ENCODE data around the gene TWF2. TPM values are rescaled to one million over a fixed set of nuclear protein-coding genes. Genes with fewer than 3 reads are reported as not detected.

The TWF2 gene
- total and polyA plus RNA-seq, 9 donors, result 22.0 to 36.6 (median 29.2) TPM

DNA sequence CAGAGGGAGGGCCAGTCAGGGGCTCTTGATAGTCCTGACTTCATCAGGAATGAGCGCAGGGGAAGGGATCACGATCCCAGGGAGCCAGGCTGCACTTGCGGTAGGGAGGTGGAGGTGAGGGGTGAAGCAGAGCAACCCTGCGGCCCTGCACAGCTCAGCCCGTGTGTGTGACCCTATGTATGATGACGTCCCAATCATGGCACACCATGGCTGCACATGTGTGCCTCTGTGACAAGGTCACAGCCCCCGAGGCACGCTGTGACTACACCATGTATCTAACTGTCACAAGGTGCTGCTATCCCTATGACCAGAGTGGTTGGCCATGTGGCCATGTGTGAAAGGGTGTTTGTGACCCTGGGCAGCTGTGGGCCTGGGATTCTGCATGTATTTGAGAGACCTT, 54.3 kb downstream of the TWF2 start:
- no peak overlapping the region for H3K27ac ChIP-seq (ENCODE audit: low read length)
- DNase-seq, result no peak

DNA sequence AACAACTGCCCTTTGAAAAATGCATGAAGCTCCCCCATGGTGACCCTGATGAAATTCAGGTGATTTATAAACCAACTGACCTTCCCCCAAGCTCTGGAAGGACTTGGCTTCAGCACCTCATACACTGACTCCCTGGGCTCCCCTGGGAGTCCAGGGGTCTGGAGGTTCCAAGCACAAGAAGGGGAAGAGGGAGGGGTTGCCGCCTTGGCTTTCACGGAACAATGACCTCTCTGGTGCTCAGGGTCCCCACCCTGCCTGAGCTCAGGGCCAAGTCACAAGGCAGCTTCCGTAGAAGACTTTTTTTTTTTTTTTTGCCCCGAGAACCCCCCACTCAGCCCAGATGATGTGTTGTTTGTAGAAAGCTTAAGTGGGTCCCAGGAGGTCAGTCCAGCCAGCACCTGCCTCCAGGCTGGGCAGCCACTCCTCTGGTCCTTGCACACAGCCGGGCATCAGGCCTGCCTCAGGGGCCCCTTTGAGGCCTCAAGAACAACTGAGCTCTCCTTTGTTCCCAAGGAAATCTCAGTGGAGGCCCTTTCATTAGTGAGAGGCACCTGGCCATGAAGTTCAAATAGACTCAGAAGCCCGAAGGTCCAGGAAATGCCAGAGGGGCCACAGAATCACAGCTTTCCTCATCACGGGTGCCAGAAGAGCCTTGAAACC, 55.0 kb downstream of the TWF2 start:
- Histone ChIP-seq H3K27me3 (ENCODE audit: control insufficient read depth, insufficient read depth, low read length) (no peaks in the 10 kb centered on the region), H3K36me3 (ENCODE audit: control insufficient read depth, insufficient read depth, low read length) (no peaks in the 10 kb centered on the region), H3K9me3 (replicated peaks; ENCODE audit: control insufficient read depth, low read depth, low read length) (no peaks in the 10 kb centered on the region), H3K4me1 (ENCODE audit: control insufficient read depth, insufficient read depth, low read length) (peaks cover 2% of the 10 kb centered on the region), H3K27ac (ENCODE audit: low read length) (no peak overlapping the region), H3K4me3 (ENCODE audit: low read length) (no peak overlapping the region)
- no peak for DNase-seq
- 33% methylated on average over 1 of the region's 7 CpGs for WGBS (ENCODE audit: insufficient coverage)

More for the DNA sequence above, 54.3 kb downstream of the TWF2 start:
- Histone ChIP-seq H3K36me3 (ENCODE audit: control insufficient read depth, insufficient read depth, low read length) (no peaks in the 10 kb centered on the region), H3K4me3 (ENCODE audit: low read length) (no peak overlapping the region), H3K27me3 (ENCODE audit: control insufficient read depth, insufficient read depth, low read length) (no peaks in the 10 kb centered on the region), H3K9me3 (replicated peaks; ENCODE audit: control insufficient read depth, low read depth, low read length) (no peaks in the 10 kb centered on the region), H3K4me1 (ENCODE audit: control insufficient read depth, insufficient read depth, low read length) (peaks cover 3% of the 10 kb centered on the region)
- 88% methylated on average over 5 of the region's 8 CpGs for WGBS (ENCODE audit: insufficient coverage)

DNA sequence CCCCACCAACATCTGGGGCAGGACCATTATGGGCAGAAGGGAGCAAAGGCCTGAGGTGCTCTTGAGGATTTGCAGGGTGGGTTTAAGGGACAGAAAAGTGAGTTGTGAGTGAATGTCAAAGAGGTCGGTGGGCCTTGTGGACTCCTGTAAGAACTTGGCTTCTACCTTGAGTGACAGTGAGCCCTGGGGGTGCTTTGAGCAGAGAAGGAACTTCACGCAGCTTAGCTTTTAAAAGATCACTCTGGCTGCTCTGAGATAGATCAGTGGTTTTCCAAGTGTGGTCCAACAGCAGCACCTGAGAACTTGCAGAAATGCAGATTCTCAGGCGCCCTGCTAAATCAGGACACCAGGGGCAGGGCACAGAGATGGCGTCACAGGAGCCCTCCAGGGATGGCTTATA, 56.3 kb downstream of the TWF2 start:
- no peak overlapping the region for H3K4me3 ChIP-seq (ENCODE audit: low read length)
- DNase-seq, result no peak
- H3K36me3 ChIP-seq (ENCODE audit: control insufficient read depth, insufficient read depth, low read length), result no peaks in the 10 kb centered on the region
- 95% methylated on average over 3 of the region's 4 CpGs for WGBS (ENCODE audit: insufficient coverage)
- H3K4me1 ChIP-seq (ENCODE audit: control insufficient read depth, insufficient read depth, low read length), result peaks cover 2% of the 10 kb centered on the region
- H3K9me3 ChIP-seq (replicated peaks; ENCODE audit: control insufficient read depth, low read depth, low read length), result no peaks in the 10 kb centered on the region
- no peaks in the 10 kb centered on the region for H3K27me3 ChIP-seq (ENCODE audit: control insufficient read depth, insufficient read depth, low read length)
- H3K27ac ChIP-seq (ENCODE audit: low read length), result no peak overlapping the region

DNA sequence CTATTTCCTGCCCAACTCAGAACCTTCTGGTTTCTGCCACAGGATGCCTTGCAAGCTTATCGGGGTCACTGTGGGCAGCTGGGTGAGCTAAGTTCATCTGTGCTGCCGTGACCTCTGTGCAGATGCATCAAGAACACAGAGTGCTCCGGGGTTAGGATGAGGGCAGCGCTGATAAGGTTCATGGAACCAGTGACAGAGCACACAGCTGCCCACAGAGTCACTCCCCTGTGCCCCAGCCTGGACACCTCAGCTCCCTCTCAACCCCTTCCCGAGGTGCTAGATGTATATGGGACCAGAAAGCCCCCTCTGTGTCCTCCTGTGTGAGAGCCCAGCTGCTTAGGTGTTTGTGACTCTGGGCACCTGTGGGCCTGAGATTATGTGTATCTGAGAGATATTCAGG, 56.8 kb downstream of the TWF2 start:
- H3K27ac ChIP-seq (ENCODE audit: low read length), result no peak overlapping the region
- no peak overlapping the region for H3K4me3 ChIP-seq (ENCODE audit: low read length)
- peaks cover 2% of the 10 kb centered on the region for H3K4me1 ChIP-seq (ENCODE audit: control insufficient read depth, insufficient read depth, low read length)
- WGBS (ENCODE audit: insufficient coverage), result 61% methylated on average over 3 of the region's 5 CpGs
- no peak for DNase-seq
- no peaks in the 10 kb centered on the region for H3K27me3 ChIP-seq (ENCODE audit: control insufficient read depth, insufficient read depth, low read length)
- no peaks in the 10 kb centered on the region for H3K9me3 ChIP-seq (replicated peaks; ENCODE audit: control insufficient read depth, low read depth, low read length)
- no peaks in the 10 kb centered on the region for H3K36me3 ChIP-seq (ENCODE audit: control insufficient read depth, insufficient read depth, low read length)

DNA sequence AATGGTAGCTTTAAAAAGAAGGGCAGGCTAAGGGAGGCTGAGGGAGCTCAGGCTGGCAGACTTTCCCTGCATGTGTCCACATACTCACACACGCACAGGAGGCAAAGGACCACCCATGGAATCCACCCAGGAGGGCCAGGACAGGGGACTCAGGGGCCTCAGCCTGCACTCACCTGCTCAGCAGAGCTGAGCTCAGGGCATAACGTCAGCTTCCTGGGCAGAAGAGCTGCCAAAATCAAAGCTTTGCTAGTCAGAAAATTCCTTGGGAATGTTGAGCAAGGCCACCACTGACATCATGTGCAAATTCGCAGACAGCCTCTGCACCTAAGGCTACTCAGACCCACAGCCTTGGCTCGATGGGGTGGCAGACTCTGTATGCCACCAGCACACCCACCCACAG, 57.4 kb downstream of the TWF2 start:
- no peak for DNase-seq
- Histone ChIP-seq H3K27ac (ENCODE audit: low read length) (no peak overlapping the region), H3K4me3 (ENCODE audit: low read length) (no peak overlapping the region), H3K36me3 (ENCODE audit: control insufficient read depth, insufficient read depth, low read length) (no peaks in the 10 kb centered on the region), H3K27me3 (ENCODE audit: control insufficient read depth, insufficient read depth, low read length) (no peaks in the 10 kb centered on the region), H3K4me1 (ENCODE audit: control insufficient read depth, insufficient read depth, low read length) (peaks cover 2% of the 10 kb centered on the region), H3K9me3 (replicated peaks; ENCODE audit: control insufficient read depth, low read depth, low read length) (no peaks in the 10 kb centered on the region)
- 46% methylated on average over 4 of the region's 4 CpGs for WGBS (ENCODE audit: insufficient coverage)

Other genes starting within 250 kb of the TWF2 start
- 2,497 TPM for gene RPL29, start 243.3 kb downstream of the TWF2 start, total RNA-seq
- 1,000 to 10,000 TPM; 2,610 to 3,484 (median 2,959) TPM for gene RPL29, start 243.3 kb downstream of the TWF2 start, polyA plus RNA-seq (ENCODE audit: insufficient read depth in 1 of 8, insufficient read length in 8 of 8, low replicate concordance in 1 of 8)
- gene DUSP7, start 182.6 kb downstream of the TWF2 start, total RNA-seq, result 14.0 TPM
- gene DUSP7, start 182.6 kb downstream of the TWF2 start, polyA plus RNA-seq (ENCODE audit: insufficient read depth in 1 of 8, insufficient read length in 8 of 8, low replicate concordance in 1 of 8), result 10 to 100 TPM; 19.2 to 32.5 (median 26.5) TPM
- gene POC1A, start 84.7 kb downstream of the TWF2 start, total RNA-seq, result 3.1 TPM
- gene POC1A, start 84.7 kb downstream of the TWF2 start, polyA plus RNA-seq (ENCODE audit: insufficient read depth in 1 of 8, insufficient read length in 8 of 8, low replicate concordance in 1 of 8), result 1 to 10 TPM; 4.2 to 7.5 (median 5.7) TPM
- 30.4 TPM for gene ALAS1, start 41.0 kb downstream of the TWF2 start, total RNA-seq
- 10 to 100 TPM; 26.4 to 35.4 (median 31.1) TPM for gene ALAS1, start 41.0 kb downstream of the TWF2 start, polyA plus RNA-seq (ENCODE audit: insufficient read depth in 1 of 8, insufficient read length in 8 of 8, low replicate concordance in 1 of 8)
- 0.09 TPM for gene TLR9, start 13.5 kb downstream of the TWF2 start, total RNA-seq
- under 1 TPM in 7 of 8 donors, not detected in 1; 0.09 to 0.21 (median 0.16) TPM for gene TLR9, start 13.5 kb downstream of the TWF2 start, polyA plus RNA-seq (ENCODE audit: insufficient read depth in 1 of 8, insufficient read length in 8 of 8, low replicate concordance in 1 of 8)
- 11.6 TPM for gene PPM1M, start 6.6 kb upstream of the TWF2 start, total RNA-seq
- gene PPM1M, start 6.6 kb upstream of the TWF2 start, polyA plus RNA-seq (ENCODE audit: insufficient read depth in 1 of 8, insufficient read length in 8 of 8, low replicate concordance in 1 of 8), result 10 to 100 TPM; 13.2 to 22.5 (median 17.9) TPM
- 52.6 TPM for gene WDR82, start 39.5 kb upstream of the TWF2 start, total RNA-seq
- gene WDR82, start 39.5 kb upstream of the TWF2 start, polyA plus RNA-seq (ENCODE audit: insufficient read depth in 1 of 8, insufficient read length in 8 of 8, low replicate concordance in 1 of 8), result 100 to 1,000 TPM in 2 of 8 donors, 10 to 100 TPM in 6; 74.2 to 103 (median 89.2) TPM
- 4.5 TPM for gene GLYCTK, start 48.7 kb upstream of the TWF2 start, total RNA-seq
- gene GLYCTK, start 48.7 kb upstream of the TWF2 start, polyA plus RNA-seq (ENCODE audit: insufficient read depth in 1 of 8, insufficient read length in 8 of 8, low replicate concordance in 1 of 8), result 10 to 100 TPM in 1 of 8 donors, 1 to 10 TPM in 7; 4.0 to 10.2 (median 5.0) TPM
- gene DNAH1, start 77.2 kb upstream of the TWF2 start, total RNA-seq, result 3.2 TPM
- gene DNAH1, start 77.2 kb upstream of the TWF2 start, polyA plus RNA-seq (ENCODE audit: insufficient read depth in 1 of 8, insufficient read length in 8 of 8, low replicate concordance in 1 of 8), result 1 to 10 TPM; 3.3 to 6.0 (median 4.6) TPM
- gene BAP1, start 170.8 kb upstream of the TWF2 start, total RNA-seq, result 39.1 TPM
- 10 to 100 TPM; 49.0 to 64.9 (median 55.5) TPM for gene BAP1, start 170.8 kb upstream of the TWF2 start, polyA plus RNA-seq (ENCODE audit: insufficient read depth in 1 of 8, insufficient read length in 8 of 8, low replicate concordance in 1 of 8)
- 7.1 TPM for gene PHF7, start 171.5 kb upstream of the TWF2 start, total RNA-seq
- 1 to 10 TPM; 6.9 to 9.3 (median 8.2) TPM for gene PHF7, start 171.5 kb upstream of the TWF2 start, polyA plus RNA-seq (ENCODE audit: insufficient read depth in 1 of 8, insufficient read length in 8 of 8, low replicate concordance in 1 of 8)
- gene SEMA3G, start 205.9 kb upstream of the TWF2 start, total RNA-seq, result 10.8 TPM
- gene SEMA3G, start 205.9 kb upstream of the TWF2 start, polyA plus RNA-seq (ENCODE audit: insufficient read depth in 1 of 8, insufficient read length in 8 of 8, low replicate concordance in 1 of 8), result 10 to 100 TPM; 11.0 to 20.3 (median 16.3) TPM
- gene TNNC1, start 214.9 kb upstream of the TWF2 start, total RNA-seq, result 608 TPM
- gene TNNC1, start 214.9 kb upstream of the TWF2 start, polyA plus RNA-seq (ENCODE audit: insufficient read depth in 1 of 8, insufficient read length in 8 of 8, low replicate concordance in 1 of 8), result 1,000 to 10,000 TPM in 2 of 8 donors, 100 to 1,000 TPM in 6; 521 to 1,724 (median 629) TPM
- gene NISCH, start 216.4 kb upstream of the TWF2 start, total RNA-seq, result 47.2 TPM
- gene NISCH, start 216.4 kb upstream of the TWF2 start, polyA plus RNA-seq (ENCODE audit: insufficient read depth in 1 of 8, insufficient read length in 8 of 8, low replicate concordance in 1 of 8), result 10 to 100 TPM; 53.9 to 91.9 (median 68.9) TPM